WTC11 (cell line): ENCODE data around the gene ASB3. TPM values are rescaled to one million over a fixed set of nuclear protein-coding genes. Genes with fewer than 3 reads are reported as not detected.
A peak's percentile ranks its signal among the peaks of the same experiment; 100 is the strongest.

Source experiments
- ATAC-seq: fragments of 200-7000 bp; cut with Tn5 transposase; 2 replicates; pipeline ENCODE4 v1.10.0; 2021; ENCODE audit warnings: mild to moderate bottlenecking, moderate library complexity
- CTCF ChIA-PET: fragments of 300-600 bp; sonication (Branson Sonifier 250); formaldehyde crosslinking; loops from one replicate; lab custom pipeline; 2021; ENCODE audit warnings: antibody characterized with exemption; lab: Charles Lee
- POLR2A ChIA-PET: fragments of 350-600 bp; sonication (Branson Sonifier 250); formaldehyde crosslinking; loops from one replicate; lab custom pipeline; 2021; ENCODE audit warnings: antibody characterized with exemption; lab: Charles Lee
- DNase-seq: peaks from one replicate; pipeline ENCODE4 v3.0.0; 2021; ENCODE audit warnings: low spot score
- H3K27ac Mint-ChIP-seq: 2 replicates; pipeline ENCODE4 v1.8.0; 2021; ENCODE audit warnings: mixed read lengths
- H3K27me3 Mint-ChIP-seq: 2 replicates; pipeline ENCODE4 v1.8.0; 2021; ENCODE audit warnings: low read depth, mild to moderate bottlenecking, moderate library complexity, mixed read lengths
- H3K36me3 Mint-ChIP-seq: 2 replicates; pipeline ENCODE4 v1.8.0; 2021; ENCODE audit warnings: mixed read lengths
- H3K4me1 Mint-ChIP-seq: 2 replicates; pipeline ENCODE4 v1.8.0; 2022; ENCODE audit warnings: mixed read lengths
- H3K4me3 Mint-ChIP-seq: 2 replicates; pipeline ENCODE4 v1.8.0; 2021; ENCODE audit warnings: mild to moderate bottlenecking, moderate library complexity, mixed read lengths
- H3K9me3 Mint-ChIP-seq: 2 replicates; pipeline ENCODE4 v1.8.0; 2021; ENCODE audit warnings: mixed read lengths
- CREB1 ChIP-seq: sonication (generic); formaldehyde crosslinking; IDR thresholded peaks from 2 replicates; pipeline ENCODE4 v1.8.0; 2023; ENCODE audit warnings: mild to moderate bottlenecking, missing genetic modification reagents
- ETV6 ChIP-seq: sonication (generic); formaldehyde crosslinking; IDR thresholded peaks from 2 replicates; pipeline ENCODE4 v1.8.1; 2022; ENCODE audit warnings: mild to moderate bottlenecking, missing genetic modification reagents
- GTF2I ChIP-seq: fragments of 250-450 bp; sonication (Bioruptor Pico); conservative IDR thresholded peaks from 2 replicates; pipeline ENCODE4 v1.4.0; 2021; ENCODE audit warnings: mild to moderate bottlenecking
- IRF2 ChIP-seq: sonication (generic); formaldehyde crosslinking; IDR thresholded peaks from 2 replicates; pipeline ENCODE4 v1.8.0; 2022; ENCODE audit warnings: low read depth, missing genetic modification reagents, borderline replicate concordance
- MYBL2 ChIP-seq: sonication (generic); formaldehyde crosslinking; IDR thresholded peaks from 2 replicates; pipeline ENCODE4 v1.8.1; 2023; ENCODE audit warnings: mild to moderate bottlenecking, moderate library complexity, missing genetic modification reagents
- NFATC4 ChIP-seq: fragments of 250-450 bp; sonication (Bioruptor Pico); IDR thresholded peaks from 2 replicates; pipeline ENCODE4 v1.9.0; 2021; ENCODE audit warnings: mild to moderate bottlenecking
- SP1 ChIP-seq: sonication (generic); formaldehyde crosslinking; conservative IDR thresholded peaks from 2 replicates; pipeline ENCODE4 v1.8.1; 2022; ENCODE audit warnings: missing genetic modification reagents
- TEAD4 ChIP-seq: sonication (generic); formaldehyde crosslinking; IDR thresholded peaks from 2 replicates; pipeline ENCODE4 v1.8.0; 2022; ENCODE audit warnings: mild to moderate bottlenecking, missing genetic modification reagents
- TP53 ChIP-seq: sonication (generic); formaldehyde crosslinking; IDR thresholded peaks from 2 replicates; pipeline ENCODE4 v1.8.1; 2023; ENCODE audit warnings: mild to moderate bottlenecking, missing genetic modification reagents
- ZNF219 ChIP-seq: sonication (generic); formaldehyde crosslinking; IDR thresholded peaks from 2 replicates; pipeline ENCODE4 v1.8.0; 2023; ENCODE audit warnings: missing genetic modification reagents, mild to moderate bottlenecking, borderline replicate concordance
- ZNF317 ChIP-seq: sonication (generic); formaldehyde crosslinking; IDR thresholded peaks from 2 replicates; pipeline ENCODE4 v1.8.1; 2023; ENCODE audit warnings: low read depth, mild to moderate bottlenecking, moderate library complexity, missing genetic modification reagents, borderline replicate concordance
- total RNA-seq: library from RNA; stranded (reverse); gene quantifications from 3 replicates; pipeline ENCODE4 v1.2.3, GENCODE V29; 2021
- TF ChIP-seq, protein P1 (sequence below): sonication (generic); formaldehyde crosslinking; IDR thresholded peaks from 2 replicates; pipeline ENCODE4 v1.8.0; 2023; ENCODE audit warnings: missing genetic modification reagents
- TF ChIP-seq, protein P2 (sequence below): fragments of 250-450 bp; sonication (Bioruptor Pico); IDR thresholded peaks from 2 replicates; pipeline ENCODE4 v1.8.0; 2021; ENCODE audit warnings: mild to moderate bottlenecking
- TF ChIP-seq, protein P3 (sequence below): fragments of 250-450 bp; sonication (Bioruptor Pico); IDR thresholded peaks from 2 replicates; pipeline ENCODE4 v1.9.0; 2021; ENCODE audit warnings: mild to moderate bottlenecking, borderline replicate concordance

ASB3 gene
- total RNA-seq, 1 experiment from 2014 or later: 30.2 TPM

DNA sequence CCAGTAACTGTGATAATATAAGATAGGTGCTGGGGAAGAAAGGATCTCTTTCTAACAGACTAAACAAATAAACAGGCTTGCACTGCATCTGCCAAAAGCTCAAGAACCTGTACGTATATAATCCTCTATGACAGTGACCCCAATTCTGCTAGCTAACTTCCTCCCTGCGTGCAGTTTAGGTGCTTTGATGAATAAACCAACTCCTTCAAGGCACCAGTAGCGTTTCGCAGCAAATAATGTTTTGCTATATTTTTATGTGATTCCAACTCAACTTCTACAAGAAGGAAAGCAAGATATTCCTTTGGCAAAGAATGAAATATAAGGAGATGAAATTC, 154.7 kb downstream of the ASB3 start (continued):
- TF ChIP-seq ETV6 (CRISPR knock-in tag) (no peak), TEAD4 (no peak)

DNA sequence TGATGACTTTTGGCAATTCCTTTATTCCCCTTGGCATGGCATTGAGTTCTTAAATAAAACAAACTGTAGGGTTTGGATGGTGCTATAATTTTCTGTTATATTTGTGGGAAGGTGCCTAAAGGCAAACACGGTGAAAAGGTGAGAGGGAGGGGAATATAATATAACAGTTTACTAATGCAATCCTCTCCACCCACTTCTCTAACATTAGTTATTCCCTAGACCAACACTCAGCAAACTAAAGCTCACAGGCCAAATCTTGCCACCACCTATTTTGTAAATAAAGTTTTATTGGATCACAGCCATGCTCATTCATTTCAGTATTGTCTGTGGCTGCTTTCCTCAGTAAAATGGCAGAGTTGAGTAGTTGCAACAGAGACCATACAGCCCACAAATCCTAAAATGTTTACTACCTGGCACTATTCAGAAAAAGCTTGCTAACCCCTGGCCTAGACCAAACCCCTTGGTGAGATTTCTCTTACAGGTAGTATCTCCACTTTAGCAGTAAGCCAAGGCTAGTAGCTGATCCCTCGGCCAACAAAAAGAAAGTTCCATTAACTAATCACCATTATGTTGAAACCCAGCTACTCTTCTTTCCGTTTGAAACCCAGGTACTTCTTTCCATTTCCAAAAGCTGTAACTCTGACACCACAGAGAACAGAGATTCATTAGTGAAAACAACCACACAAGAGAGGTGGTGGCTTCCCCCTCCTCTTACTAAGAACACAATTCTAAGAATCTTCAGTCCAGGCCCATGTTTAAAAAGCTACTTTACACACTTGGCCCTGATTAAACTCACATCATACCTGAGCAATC, 155.2 kb downstream of the ASB3 start:
- no peaks in the 10 kb centered on the region for H3K9me3 Mint-ChIP-seq
- H3K27me3 Mint-ChIP-seq: no peaks in the 10 kb centered on the region
- H3K4me1 Mint-ChIP-seq: peaks cover 5% of the 10 kb centered on the region; the same call in 1 of the 2 replicates
- no peaks in the 10 kb centered on the region for H3K36me3 Mint-ChIP-seq
- CTCF ChIA-PET: no interaction called here
- TF ChIP-seq SP1 (CRISPR knock-in tag): no peak
- POLR2A ChIA-PET: no interaction called here
- H3K4me3 Mint-ChIP-seq: no peak overlapping the region
- no peak overlapping the region for H3K27ac Mint-ChIP-seq
- DNase-seq: no peak
- no peak for ATAC-seq

DNA sequence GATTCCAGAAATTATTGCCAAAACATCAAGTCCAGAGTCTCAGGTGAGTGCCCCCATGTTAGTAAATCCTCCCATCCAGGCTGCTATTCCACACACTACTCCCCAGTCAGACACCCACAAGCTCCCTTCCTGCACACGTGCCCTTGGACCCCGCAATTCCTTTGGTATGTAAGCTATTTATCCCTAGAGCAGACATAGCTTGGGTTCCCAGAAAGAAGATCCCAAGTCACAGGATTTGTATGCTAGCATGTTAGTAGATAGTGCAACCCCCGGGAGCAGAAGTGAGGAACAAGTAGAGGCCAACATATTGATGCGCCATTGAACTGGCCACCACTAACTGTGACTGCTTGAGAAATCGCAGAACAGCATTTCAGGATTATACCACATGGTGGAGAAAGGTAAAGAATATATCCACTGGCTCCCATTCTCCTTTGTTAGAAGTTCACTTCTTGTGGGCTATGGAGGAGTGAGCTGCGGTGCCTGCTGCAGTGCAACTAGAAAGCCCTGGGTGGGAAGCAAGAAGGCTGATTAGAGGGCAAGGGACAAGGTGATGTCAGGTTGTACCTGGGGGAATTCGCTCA, 156.6 kb downstream of the ASB3 start:
- H3K4me1 Mint-ChIP-seq: peaks cover 5% of the 10 kb centered on the region; the same call in 1 of the 2 replicates
- no peak overlapping the region for H3K4me3 Mint-ChIP-seq
- no peaks in the 10 kb centered on the region for H3K36me3 Mint-ChIP-seq
- no peak for TF ChIP-seq IRF2 (CRISPR knock-in tag)
- TF ChIP-seq ZNF219 (CRISPR knock-in tag): no peak
- no peak for TF ChIP-seq TEAD4
- TF ChIP-seq, protein P1, sequence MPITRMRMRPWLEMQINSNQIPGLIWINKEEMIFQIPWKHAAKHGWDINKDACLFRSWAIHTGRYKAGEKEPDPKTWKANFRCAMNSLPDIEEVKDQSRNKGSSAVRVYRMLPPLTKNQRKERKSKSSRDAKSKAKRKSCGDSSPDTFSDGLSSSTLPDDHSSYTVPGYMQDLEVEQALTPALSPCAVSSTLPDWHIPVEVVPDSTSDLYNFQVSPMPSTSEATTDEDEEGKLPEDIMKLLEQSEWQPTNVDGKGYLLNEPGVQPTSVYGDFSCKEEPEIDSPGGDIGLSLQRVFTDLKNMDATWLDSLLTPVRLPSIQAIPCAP (CRISPR knock-in tag): no peak
- TF ChIP-seq NFATC4: no peak
- TF ChIP-seq GTF2I (CRISPR knock-in tag): no peak
- TF ChIP-seq CREB1: no peak
- TF ChIP-seq, protein P2, sequence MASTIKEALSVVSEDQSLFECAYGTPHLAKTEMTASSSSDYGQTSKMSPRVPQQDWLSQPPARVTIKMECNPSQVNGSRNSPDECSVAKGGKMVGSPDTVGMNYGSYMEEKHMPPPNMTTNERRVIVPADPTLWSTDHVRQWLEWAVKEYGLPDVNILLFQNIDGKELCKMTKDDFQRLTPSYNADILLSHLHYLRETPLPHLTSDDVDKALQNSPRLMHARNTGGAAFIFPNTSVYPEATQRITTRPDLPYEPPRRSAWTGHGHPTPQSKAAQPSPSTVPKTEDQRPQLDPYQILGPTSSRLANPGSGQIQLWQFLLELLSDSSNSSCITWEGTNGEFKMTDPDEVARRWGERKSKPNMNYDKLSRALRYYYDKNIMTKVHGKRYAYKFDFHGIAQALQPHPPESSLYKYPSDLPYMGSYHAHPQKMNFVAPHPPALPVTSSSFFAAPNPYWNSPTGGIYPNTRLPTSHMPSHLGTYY (CRISPR knock-in tag): no peak
- TF ChIP-seq, protein P3, sequence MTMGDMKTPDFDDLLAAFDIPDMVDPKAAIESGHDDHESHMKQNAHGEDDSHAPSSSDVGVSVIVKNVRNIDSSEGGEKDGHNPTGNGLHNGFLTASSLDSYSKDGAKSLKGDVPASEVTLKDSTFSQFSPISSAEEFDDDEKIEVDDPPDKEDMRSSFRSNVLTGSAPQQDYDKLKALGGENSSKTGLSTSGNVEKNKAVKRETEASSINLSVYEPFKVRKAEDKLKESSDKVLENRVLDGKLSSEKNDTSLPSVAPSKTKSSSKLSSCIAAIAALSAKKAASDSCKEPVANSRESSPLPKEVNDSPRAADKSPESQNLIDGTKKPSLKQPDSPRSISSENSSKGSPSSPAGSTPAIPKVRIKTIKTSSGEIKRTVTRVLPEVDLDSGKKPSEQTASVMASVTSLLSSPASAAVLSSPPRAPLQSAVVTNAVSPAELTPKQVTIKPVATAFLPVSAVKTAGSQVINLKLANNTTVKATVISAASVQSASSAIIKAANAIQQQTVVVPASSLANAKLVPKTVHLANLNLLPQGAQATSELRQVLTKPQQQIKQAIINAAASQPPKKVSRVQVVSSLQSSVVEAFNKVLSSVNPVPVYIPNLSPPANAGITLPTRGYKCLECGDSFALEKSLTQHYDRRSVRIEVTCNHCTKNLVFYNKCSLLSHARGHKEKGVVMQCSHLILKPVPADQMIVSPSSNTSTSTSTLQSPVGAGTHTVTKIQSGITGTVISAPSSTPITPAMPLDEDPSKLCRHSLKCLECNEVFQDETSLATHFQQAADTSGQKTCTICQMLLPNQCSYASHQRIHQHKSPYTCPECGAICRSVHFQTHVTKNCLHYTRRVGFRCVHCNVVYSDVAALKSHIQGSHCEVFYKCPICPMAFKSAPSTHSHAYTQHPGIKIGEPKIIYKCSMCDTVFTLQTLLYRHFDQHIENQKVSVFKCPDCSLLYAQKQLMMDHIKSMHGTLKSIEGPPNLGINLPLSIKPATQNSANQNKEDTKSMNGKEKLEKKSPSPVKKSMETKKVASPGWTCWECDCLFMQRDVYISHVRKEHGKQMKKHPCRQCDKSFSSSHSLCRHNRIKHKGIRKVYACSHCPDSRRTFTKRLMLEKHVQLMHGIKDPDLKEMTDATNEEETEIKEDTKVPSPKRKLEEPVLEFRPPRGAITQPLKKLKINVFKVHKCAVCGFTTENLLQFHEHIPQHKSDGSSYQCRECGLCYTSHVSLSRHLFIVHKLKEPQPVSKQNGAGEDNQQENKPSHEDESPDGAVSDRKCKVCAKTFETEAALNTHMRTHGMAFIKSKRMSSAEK (CRISPR knock-in tag): no peak
- no peak for TF ChIP-seq MYBL2 (CRISPR knock-in tag)
- no peak for TF ChIP-seq ETV6 (CRISPR knock-in tag)
- no peak for TF ChIP-seq TP53 (CRISPR knock-in tag)
- no peak for TF ChIP-seq ZNF317 (CRISPR knock-in tag)
- TF ChIP-seq, all 79 proteins: peak for 0
- no peaks in the 10 kb centered on the region for H3K27me3 Mint-ChIP-seq
- peak; percentile 63 for ATAC-seq
- ChIA-PET CTCF (interaction anchor here (0.7 kb wide), 1 partner anchor 12 kb away, joined by 3 read pairs; no protein-coding TSS in a partner anchor), POLR2A (no interaction called here)
- H3K27ac Mint-ChIP-seq: no peak overlapping the region
- no peaks in the 10 kb centered on the region for H3K9me3 Mint-ChIP-seq
- no peak for DNase-seq
